ENCODE results near the gene SPOUT1.
A peak's percentile ranks its signal among the peaks of the same experiment; 100 is the strongest.
"Not testable (repeated sequence)": the region's sequence is repeated elsewhere in the genome, so short reads cannot be mapped to it uniquely, and the experiment has no call there.

Gene SPOUT1, protein sequence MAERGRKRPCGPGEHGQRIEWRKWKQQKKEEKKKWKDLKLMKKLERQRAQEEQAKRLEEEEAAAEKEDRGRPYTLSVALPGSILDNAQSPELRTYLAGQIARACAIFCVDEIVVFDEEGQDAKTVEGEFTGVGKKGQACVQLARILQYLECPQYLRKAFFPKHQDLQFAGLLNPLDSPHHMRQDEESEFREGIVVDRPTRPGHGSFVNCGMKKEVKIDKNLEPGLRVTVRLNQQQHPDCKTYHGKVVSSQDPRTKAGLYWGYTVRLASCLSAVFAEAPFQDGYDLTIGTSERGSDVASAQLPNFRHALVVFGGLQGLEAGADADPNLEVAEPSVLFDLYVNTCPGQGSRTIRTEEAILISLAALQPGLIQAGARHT

GRCh38 chr9:128829477-128830251 is at the start of gene SPOUT1:
Gene SPOUT1, minus strand, starts transcription at chr9:128829794. Its CDS starts 14 bp downstream, at chr9:128829780.
- peak; percentile 86 for DNase-seq (ENCODE audit: low read depth)

- DNase-seq (ENCODE audit: low read depth), result no peak
Observed at GRCh38 chr9:128877852-128878251, 48.3 kb upstream of the SPOUT1 start.

- not testable (repeated sequence) for DNase-seq (ENCODE audit: low read depth)
Observed at GRCh38 chr9:128870941-128871265, 41.3 kb upstream of the SPOUT1 start.

DNA sequence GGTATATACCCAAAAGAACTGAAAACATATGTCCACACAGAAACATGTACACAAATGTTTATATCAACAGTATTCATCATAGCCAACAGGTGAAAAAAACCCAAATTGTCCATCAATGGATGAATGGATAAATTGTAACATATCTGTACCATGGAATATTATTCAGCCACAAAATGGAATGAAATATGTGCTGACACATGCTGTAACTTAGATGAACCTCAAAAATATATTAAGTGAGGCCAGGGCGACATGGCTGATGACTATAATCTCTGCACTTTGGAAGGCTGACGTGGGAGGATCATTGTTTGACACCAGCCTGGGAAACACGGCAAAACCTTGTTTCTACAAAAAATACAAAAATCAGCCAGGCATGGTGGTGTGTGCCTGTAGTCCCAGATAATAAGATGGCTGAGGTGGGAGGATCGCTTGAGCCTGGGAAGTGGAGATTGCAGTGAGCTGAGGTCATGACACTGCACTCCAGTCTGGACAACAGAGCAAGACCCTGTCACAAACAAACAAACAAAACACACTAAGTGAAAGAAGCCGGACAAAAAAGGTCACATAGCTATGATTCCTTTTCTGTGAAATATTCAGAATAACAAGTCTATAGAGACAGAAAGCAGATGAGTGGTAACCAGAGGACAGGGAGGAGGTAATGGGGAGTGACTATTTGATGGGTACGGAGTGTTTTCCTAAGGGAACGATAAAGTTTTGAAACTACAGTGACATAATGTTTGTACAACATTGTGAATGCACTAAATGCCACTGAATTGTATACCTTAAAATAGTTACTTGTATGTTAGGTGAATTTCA is 40.7 kb upstream of the SPOUT1 start:
- no peak for DNase-seq (ENCODE audit: low read depth)

- DNase-seq (ENCODE audit: low read depth), result peak; percentile 63
Observed at GRCh38 chr9:128863647-128864046, 34.1 kb upstream of the SPOUT1 start.

- DNase-seq (ENCODE audit: low read depth), result no peak
Observed at GRCh38 chr9:128862401-128862851, 32.8 kb upstream of the SPOUT1 start.

- no peak for DNase-seq (ENCODE audit: low read depth)
Observed at GRCh38 chr9:128861501-128861900, 31.9 kb upstream of the SPOUT1 start.

DNA sequence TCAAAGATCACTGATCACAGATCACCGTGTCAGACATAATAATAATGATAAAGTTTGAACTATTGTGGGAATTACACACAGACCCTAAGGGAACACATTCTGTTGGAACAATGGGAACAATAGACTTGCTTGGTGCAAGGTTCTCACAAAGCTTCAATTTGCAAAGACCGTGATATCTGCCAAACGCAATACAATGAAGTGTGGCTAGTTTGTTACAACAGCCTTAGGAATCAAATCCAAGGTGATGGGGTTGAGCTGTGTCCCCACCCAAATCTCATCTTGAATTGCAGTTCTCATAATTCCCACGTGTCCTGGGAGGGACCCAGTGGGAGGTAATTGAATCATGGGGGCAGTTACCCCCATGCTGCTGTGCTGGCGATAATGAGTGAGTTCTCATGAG is 31.3 kb upstream of the SPOUT1 start:
- DNase-seq (ENCODE audit: low read depth), result no peak

DNA sequence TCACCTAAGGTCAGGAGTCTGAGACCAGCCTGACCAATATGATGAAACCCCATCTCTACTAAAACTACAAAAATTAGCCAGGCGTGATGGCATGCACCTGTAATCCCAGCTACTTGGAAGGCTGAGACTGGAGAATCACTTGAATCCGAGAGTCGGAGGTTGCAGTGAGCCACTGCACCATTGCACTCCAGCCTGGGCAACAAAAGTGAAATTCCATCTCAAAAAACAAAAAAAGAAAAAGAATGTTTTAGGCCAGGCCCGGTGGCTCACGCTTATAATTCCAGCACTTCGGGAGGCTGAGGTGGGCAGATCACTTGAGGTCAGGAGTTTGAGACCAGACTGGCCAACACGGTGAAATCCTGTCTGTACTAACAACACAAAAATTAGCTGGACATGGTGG is 28.9 kb upstream of the SPOUT1 start:
- DNase-seq (ENCODE audit: low read depth), result not testable (repeated sequence)

DNA sequence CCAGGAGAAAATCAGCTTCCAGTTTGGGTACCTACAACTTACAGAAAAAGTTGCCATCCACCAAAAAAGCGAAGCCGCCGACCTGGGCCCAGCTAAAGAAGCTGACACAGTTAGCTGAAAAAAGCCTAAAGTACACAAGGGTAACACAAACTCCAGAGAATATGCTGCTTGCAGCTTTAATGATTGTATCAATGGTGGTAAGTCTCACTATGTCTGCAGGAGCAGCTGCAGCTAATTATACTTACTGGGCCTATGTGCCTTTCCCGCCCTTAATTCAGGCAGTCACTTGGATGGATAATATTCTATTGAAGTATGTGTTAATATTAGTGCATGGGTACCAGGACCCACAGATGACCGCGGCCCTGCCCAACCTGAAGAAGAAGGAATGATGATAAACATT is 24.9 kb upstream of the SPOUT1 start:
- DNase-seq (ENCODE audit: low read depth), result not testable (repeated sequence)

DNA sequence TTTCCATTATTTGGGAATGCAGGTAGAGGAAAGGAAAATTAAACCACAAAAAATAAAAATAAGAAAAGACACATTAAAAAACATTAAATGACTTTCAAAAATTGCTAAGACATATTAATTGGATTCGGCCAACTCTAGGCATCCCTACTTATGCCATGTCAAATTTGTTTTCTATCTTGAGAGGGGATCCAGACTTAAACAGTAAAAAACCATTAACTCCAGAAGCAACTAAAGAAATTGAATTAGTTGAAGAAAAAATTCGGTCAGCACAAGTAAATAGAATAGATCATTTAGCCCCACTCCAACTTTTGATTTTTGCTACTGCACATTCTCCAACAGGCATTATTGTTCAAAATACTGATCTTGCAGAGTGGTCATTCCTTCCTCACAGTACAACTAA is 23.1 kb upstream of the SPOUT1 start:
- not testable (repeated sequence) for DNase-seq (ENCODE audit: low read depth)

GRCh38 chr9:128851779-128852600 is 22.4 kb upstream of the SPOUT1 start:
- DNase-seq (ENCODE audit: low read depth), result not testable (repeated sequence)

DNA sequence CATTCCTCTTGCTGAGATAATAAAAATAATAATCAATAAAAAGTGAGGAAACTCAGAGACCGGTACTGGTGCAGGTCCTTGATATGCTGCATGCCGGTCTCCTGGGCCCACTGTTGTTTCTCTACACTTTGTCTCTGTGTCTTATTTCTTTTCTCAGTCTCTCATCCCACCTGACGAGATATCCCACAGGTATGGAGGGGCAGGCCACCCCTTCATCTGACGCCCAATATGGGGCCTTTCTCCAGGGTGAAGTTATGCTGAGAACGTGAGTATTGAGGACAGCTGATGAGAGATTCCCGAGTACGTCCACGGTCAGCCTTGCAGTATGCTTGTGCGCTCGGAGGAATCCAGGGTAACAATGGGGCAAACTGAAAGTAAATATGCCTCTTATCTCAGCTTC is 21.4 kb upstream of the SPOUT1 start:
- DNase-seq (ENCODE audit: low read depth), result not testable (repeated sequence)

DNA sequence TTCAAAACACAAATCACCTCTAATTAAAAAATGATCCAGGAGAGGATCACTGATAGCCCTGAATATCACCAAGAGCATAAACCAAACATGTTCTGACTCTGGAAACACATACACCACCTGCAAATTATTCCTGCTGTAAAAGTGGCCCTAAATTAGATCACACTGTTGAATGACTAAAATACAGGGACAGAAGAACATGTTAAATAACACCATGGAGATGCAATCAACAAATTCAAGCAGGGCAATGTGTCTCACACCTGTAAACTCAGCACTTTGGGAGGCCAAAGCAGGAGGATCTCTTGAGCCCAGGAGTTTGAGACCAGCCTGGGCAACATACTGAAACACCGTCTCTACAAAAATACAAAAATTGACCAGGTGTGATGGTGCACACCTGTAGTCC is 18.2 kb upstream of the SPOUT1 start:
- no peak for DNase-seq (ENCODE audit: low read depth)

GRCh38 chr9:128846680-128847030 is 17.1 kb upstream of the SPOUT1 start:
- DNase-seq (ENCODE audit: low read depth), result no peak

DNA sequence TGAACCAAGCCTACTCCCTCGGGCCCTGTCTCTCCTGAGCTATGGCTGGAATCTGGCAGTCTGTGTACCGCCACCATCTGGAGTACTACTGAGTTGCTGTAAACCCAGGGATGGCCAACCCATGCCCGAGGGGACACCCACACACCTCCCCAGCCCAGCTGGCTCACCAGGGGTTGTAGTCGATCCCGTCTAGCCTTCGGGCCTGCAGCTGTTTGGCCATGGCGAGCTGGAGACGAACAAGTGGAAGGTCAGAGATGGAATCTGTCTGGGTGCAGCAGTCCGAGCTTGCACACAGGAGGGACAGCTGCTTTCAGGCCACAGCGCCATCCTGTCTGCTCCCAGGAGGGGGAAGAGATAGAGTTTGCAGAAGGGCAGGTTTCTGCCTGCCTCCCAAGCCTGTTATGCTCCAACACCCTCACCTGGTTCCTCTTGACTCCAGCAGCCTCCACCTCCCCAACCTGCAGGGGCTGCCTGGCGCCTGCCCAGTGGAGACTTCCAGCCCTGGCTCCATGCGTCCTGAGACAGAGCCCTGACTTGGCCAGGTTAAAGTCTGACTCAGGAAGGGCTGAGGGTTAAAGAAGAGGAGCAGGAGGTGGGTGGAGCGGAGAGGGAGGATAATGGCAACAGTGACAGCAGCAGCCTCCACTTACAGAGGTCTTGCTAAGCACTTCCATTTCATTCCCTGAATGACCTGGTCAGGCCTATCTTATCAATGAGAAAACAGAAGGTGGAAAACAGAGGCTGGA is 15.8 kb upstream of the SPOUT1 start:
- no peak for DNase-seq (ENCODE audit: low read depth)

GRCh38 chr9:128843171-128843570 is 13.6 kb upstream of the SPOUT1 start:
- DNase-seq (ENCODE audit: low read depth), result not testable (repeated sequence)

GRCh38 chr9:128841694-128842492 is 12.3 kb upstream of the SPOUT1 start:
- no peak for DNase-seq (ENCODE audit: low read depth)

DNA sequence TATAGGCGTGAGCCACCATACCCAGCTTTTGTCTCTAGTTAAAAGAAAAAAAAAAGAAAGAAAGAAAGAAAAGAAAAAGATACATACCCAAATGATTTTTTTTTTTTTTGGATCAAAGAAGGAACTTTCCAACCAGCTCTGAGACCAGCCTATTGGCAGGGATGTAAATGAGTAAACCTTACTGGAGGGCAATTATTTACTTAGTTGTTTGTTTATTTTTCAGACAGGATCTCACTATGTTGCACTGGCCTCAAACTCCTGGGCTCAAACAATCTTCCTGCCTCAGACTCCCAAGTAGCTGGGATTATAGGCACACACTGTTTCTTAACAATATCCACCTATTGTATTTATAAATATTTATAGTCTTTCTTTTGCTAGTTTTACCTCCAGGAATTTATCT is 10.9 kb upstream of the SPOUT1 start:
- DNase-seq (ENCODE audit: low read depth), result no peak

- no peak for DNase-seq (ENCODE audit: low read depth)
Observed at GRCh38 chr9:128838338-128838737, 8.7 kb upstream of the SPOUT1 start.
